GM18951 (cell line): ENCODE measurements around the gene PHC3.
"Not testable (repeated sequence)": the region's sequence is repeated elsewhere in the genome, so short reads cannot be mapped to it uniquely, and the experiment has no call there.

Experiments
- POLR2A ChIP-seq: IDR thresholded peaks from 4 replicates; pipeline ENCODE4 v1.6.1; 2011; ENCODE audit warnings: mild to moderate bottlenecking; ENCODE audit not compliant: insufficient read length, insufficient read depth; ENCODE audit errors: extremely low read depth
- in situ Hi-C: fragments of 300-500 bp; cut with MboI; formaldehyde crosslinking; loops from one replicate; pipeline ENCODE4 v1.12.0; 2022; ENCODE audit warnings: low sequenced_read_pairs, mixed read lengths, inconsistent platforms; ENCODE audit not compliant: unreplicated experiment

Gene PHC3, protein sequence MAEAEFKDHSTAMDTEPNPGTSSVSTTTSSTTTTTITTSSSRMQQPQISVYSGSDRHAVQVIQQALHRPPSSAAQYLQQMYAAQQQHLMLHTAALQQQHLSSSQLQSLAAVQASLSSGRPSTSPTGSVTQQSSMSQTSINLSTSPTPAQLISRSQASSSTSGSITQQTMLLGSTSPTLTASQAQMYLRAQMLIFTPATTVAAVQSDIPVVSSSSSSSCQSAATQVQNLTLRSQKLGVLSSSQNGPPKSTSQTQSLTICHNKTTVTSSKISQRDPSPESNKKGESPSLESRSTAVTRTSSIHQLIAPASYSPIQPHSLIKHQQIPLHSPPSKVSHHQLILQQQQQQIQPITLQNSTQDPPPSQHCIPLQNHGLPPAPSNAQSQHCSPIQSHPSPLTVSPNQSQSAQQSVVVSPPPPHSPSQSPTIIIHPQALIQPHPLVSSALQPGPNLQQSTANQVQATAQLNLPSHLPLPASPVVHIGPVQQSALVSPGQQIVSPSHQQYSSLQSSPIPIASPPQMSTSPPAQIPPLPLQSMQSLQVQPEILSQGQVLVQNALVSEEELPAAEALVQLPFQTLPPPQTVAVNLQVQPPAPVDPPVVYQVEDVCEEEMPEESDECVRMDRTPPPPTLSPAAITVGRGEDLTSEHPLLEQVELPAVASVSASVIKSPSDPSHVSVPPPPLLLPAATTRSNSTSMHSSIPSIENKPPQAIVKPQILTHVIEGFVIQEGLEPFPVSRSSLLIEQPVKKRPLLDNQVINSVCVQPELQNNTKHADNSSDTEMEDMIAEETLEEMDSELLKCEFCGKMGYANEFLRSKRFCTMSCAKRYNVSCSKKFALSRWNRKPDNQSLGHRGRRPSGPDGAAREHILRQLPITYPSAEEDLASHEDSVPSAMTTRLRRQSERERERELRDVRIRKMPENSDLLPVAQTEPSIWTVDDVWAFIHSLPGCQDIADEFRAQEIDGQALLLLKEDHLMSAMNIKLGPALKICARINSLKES

DNA sequence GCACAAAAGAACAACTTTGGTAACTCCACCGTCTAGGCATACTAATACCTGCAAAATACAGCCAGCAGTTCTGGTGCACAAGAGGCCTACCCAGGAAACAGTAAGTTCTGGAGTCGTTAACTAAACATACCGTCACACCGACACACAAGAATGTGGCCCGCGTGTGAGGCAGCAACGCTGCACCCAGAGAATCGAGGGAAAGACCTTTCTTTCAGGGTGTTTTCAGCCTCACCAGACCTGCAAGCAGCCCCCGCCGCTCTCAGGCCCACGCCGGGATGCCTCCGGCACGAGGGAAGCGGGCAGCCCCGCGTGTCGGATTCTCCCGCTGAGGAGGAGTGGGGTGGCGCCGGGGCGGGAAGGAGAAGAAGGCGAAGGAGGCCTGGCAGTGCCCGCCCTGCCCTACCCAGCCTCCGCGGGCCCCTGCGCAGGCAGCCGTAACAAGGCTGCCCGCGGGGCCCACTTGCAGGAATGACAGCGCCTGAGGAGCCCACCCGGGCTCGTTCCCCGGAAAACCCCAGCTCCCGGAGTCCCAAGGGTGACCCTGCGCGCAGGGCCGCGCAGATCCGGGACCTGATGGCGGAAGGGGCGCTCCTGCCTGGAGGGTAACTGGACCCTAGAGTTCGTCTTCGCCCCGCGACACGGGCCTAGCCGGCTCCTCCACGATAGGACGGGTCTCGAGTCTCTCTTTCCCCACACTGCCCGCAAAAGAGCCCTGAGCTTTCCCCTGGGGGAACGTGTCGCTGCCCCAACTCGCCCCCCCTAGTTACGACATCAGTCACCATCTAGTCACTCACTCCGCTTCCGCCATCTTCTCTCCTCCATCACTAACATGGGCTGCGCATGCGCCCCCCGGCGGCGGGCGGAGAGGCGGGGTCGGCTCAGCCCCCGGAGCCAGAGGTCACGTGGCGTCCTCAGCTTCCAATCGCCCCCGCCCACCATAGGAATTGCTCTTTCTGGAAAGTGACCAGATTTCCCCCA, at the start of gene PHC3:
Gene PHC3 (minus strand): TSS at position 826 of the 978 bp plus-strand sequence. CDS start 18 bp downstream, at position 808.
- in situ Hi-C loops = no loop called here

DNA sequence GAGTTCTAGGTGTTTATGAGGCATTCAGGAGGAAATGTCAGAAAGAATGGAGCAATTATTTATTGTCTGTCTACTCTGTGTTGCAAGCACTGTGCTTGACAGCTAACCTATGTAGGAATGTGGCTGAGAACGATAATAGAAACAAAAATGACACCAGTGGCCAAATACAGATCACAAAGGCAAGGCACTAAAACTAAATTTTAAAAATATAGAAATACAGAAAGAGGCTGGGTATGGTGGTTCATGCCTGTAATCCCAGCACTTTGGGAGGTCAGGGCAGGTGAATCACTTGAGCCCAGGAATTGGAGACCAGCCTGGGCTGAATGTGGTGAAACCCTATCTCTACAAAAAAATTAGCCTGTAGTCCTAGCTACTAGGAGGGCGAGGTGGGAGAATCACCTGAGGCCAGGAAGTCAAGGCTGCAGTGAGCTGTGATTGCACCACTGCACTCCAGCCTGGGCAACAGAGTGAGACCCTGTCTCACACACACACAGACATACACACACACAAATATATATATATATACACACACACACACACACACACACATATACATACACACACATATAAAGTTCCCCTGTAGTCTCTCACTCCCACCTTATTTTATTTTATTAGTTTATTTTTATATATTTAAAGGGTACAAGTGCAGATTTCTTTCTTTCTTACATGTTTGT, 46.7 kb upstream of the PHC3 start:
- in situ Hi-C loops = no loop called here

More for the DNA sequence above, at the start of gene PHC3:
- TF ChIP-seq POLR2A = peak; percentile 86

DNA sequence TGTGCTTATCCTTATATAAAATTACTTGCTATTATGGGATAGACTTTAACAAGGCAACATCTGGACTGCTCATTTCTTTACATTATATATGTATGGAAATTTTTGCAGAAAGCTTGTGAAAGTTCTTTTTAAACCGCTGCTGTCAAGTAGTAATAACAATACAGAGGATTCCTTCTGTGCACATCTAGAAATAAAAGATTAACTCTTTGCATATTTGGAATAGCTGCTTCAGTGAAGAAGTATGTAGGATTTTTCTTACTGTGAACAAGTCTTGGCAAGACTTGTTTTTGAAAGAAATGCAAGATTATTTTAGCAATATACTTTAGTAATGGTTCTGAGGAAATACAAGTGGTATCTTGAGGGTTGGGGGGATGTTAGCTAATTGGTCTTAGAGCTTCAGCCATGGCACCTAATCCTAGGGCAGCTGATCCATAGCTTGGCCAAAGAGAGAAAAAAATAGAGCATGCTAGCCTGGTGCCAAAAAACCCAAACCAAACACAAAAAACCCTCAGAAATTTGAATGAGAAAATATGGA, 45.0 kb upstream of the PHC3 start:
- in situ Hi-C loops = no loop called here
- TF ChIP-seq POLR2A = no peak

More for the DNA sequence above, 46.7 kb upstream of the PHC3 start:
- no peak for TF ChIP-seq POLR2A

DNA sequence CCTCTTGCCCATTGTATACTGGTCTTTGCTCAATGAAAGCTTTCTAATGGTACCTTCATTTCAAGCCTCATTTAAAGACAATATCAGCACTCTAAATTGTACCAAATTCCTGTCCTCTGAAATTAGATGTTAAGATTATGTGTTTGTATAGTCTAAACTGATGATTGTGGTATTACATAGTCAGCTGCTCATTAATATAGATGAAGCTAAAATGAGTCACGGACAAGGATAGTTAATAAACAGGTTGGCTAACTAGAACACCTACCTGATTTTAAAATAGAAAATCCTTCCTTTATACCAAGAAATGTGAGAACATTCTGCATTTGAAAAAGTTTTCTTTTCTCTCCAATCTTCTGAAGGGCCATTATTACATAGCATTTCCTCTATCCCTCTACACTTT, 43.6 kb upstream of the PHC3 start:
- TF ChIP-seq POLR2A = no peak

DNA sequence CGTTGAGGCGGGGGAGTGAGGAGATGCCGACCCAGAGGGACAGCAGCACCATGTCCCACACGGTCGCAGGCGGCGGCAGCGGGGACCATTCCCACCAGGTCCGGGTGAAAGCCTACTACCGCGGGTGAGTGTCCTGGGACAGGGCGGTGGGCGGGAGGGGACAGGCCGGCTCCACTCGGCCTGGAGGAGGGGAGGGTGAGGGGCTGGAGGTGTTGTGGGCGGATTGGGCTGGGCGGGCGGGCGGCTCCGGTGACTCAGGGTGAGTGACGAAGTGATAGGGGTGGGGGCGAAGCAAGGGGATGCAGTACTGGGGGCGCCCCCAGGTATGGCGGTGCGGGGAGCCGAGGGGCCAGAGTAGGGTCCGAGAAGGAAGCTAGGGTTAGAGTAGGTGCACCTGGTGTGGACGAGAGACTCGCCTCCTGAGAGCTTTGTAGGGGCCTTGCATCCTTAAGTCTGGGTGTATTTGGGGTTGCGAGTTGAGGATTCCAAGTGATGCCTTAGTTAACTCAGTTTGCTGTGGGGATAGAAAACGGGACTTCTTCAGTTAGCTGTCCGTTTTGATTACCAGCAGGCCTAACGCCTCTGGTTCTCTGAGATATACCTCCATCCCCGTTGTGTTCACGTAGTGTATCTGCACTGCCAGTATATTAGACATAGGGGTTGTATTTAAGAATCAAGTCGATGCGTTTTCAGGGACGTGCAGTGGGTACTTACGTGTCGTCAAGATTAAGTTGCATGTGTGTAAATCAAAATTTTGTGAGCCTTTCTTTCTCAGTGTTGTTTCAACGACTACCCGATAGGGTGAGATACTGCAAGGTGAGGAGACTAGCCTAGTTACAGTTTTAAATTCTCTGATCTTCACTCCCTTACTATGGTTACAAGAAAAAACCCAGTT, 41.4 kb upstream of the PHC3 start:
- in situ Hi-C loops = no loop called here

More for the DNA sequence above, 43.6 kb upstream of the PHC3 start:
- in situ Hi-C loops = no loop called here

DNA sequence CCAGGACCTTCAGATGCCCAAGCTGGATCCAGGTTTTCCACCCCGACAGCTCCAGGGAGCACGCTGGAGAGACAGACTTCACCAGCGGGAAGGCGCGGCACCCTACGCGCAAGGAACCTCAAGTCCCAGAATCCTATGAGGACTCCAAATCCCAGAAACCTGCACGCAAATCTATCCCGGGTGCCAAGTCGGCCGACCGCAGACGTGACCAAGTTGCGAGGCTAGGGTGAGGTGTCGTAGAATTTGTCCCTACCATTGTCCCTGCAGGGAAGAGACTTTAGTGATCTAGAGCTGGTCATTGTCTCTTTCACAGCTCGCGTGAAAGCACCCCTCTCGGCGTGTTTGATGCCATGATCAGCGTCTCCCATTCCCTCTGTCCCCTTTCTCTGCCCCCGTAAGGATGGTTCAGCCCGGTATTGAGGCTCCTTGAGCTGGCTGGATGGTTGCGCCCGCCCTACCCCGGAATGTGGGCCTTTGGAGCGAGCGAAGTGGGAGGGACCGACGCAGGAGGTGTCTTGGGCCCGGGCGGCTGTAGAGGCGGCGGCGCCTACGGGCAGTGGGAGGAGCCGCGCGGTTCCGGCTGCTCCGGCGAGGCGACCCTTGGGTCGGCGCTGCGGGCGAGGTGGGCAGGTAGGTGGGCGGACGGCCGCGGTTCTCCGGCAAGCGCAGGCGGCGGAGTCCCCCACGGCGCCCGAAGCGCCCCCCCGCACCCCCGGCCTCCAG, 40.6 kb upstream of the PHC3 start, which contains the start of gene PRKCI:
Gene PRKCI (plus strand): TSS at position 501 of the 723 bp plus-strand sequence. CDS start 246 bp downstream, outside the sequence.
- in situ Hi-C loops = no loop called here
- peak; percentile 65 for TF ChIP-seq POLR2A

More for the DNA sequence above, 41.4 kb upstream of the PHC3 start:
- TF ChIP-seq POLR2A = no peak

DNA sequence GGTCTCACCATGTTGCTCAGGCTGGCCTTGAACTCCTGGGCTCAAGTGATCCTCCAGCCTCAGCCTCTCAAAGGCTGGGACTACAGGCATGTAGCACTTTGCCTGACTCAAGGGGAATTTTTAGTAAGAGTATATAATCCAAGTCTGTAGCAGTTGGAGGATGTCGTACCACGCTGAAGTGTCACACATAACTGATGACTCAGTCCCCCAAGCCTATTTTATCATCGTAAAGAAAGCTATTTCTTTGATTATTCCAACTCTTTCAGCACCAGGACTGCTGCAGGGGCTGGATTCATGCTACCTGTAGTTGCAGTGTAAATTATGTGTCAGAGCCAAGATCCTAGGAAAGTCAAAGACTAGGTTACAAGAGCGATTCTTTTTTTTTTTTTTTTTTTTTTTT, 39.3 kb upstream of the PHC3 start:
- in situ Hi-C loops = no loop called here
- no peak for TF ChIP-seq POLR2A

DNA sequence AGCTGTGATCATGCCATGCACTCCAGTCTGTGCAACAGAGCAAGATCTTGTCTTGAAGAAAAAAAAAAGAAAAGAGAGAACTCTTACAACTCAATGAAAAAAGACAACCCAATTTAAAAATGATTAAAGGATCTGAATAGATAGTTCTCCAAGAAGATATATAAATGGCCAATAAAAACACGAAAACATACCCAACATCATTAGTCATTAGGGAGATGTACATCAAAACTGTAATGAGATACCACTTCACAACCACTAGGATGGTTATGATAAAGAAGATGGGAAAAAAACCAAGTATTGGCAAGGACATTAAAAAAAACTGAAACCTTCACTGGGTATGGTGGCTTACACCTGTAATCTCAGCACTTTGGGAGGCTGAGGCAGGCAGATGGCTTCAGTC, 38.3 kb upstream of the PHC3 start:
- in situ Hi-C loops = no loop called here
- no peak for TF ChIP-seq POLR2A

DNA sequence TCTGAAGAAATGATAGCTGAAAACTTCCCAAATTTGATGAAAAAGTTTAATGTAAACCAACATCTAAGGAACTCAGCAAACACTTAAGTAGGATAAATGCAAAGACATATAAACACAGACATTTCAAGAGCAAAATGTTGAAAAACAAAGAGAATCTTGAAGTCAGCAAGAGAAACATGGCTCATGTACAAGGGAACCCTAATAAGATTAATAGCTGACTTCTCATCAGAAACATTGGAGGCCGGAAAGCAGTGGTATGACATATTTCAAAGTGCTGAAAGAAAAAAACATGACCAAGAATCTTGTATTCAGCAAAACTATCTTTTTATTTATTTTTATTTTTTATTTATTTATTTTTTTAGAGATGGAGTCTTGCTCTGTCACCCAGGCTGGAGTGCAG, 30.1 kb upstream of the PHC3 start:
- in situ Hi-C loops = no loop called here
- TF ChIP-seq POLR2A = no peak

DNA sequence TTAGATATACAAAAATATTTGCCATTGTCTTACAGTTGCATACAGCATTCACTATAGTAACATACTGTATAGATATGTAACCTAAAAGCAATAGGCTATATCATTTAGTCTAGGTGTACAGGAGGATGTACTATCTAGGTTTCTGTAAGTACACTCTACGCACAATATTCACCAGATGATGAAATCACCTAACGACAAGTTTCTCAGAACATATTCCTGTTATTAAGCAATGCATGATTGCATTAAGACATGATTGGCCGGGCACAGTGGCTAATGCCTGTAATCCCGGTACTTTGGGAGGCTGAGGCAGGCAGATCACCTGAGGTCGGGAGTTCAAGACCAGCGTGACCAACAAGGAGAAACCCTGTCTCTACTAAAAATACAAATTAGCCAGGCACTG, 26.2 kb upstream of the PHC3 start:
- in situ Hi-C loops = no loop called here
- TF ChIP-seq POLR2A = no peak

DNA sequence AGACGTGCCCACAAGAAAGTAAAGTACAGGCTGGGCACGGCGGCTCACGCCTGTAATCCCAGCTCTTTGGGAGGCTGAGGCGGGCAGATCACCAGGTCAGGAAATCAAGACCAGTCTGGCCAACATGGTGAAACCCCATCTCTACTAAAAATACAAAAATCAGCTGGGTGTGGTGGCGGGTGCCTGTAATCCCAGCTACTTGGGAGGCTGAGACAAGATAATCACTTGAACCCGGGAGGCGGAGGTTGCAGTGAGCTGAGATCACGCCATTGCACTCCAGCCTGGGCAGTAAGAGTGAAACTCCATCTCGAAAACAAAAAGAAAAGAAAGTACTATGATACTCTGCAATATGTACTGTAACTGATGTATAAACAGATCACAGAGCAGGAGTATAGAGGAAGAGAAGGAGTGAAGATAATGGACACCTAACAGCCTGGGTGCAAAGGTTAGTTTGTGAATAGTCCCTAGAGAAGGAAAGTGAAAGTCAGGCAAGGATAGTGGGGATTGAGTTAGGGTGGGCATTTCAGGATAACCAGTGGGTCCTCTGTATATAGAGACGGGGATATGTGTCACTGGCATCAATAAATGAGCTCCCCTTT, 24.7 kb upstream of the PHC3 start:
- in situ Hi-C loops = not testable (repeated sequence)
